ENCODE measurements around the gene CTRB1. TPM values are rescaled to one million over a fixed set of nuclear protein-coding genes. Genes with fewer than 3 reads are reported as not detected.
A peak's percentile ranks its signal among the peaks of the same experiment; 100 is the strongest.

The CTRB1 gene
- total and polyA plus RNA-seq, 2 of the 13 experiments (the other 11 are each of a cell fraction or from before 2014, with no cell fraction given): not detected

GRCh38 chr16:75267631-75268264 is 49.0 kb downstream of the CTRB1 start (continued):
- TF ChIP-seq TBL1XR1 (IDR thresholded peaks at IDR 0.05; ENCODE audit: borderline replicate concordance, low read length, partially characterized antibody) (no peak), BORCS8-MEF2B (CRISPR knock-in tag; IDR thresholded peaks at IDR 0.05) (0 out of 2 replicates have a peak, but pooled peaks have one; percentile 15), ZNF329 (CRISPR knock-in tag; IDR thresholded peaks at IDR 0.05; ENCODE audit: low read depth) (peak; percentile 45; the same call in 1 of the 2 replicates), NCOR1 (IDR thresholded peaks at IDR 0.05; ENCODE audit: borderline replicate concordance, low read length) (no peak), FOXC1 (CRISPR knock-in tag; IDR thresholded peaks at IDR 0.05; ENCODE audit: borderline replicate concordance) (peak; percentile 62; the same call in 1 of the 2 replicates), ZNF556 (CRISPR knock-in tag; IDR thresholded peaks at IDR 0.05; ENCODE audit: borderline replicate concordance) (0 out of 2 replicates have a peak, but pooled peaks have one; percentile 26), ZNF124 (CRISPR knock-in tag; IDR thresholded peaks at IDR 0.05) (no peak), ZBTB7B (CRISPR knock-in tag; IDR thresholded peaks at IDR 0.05) (peak; percentile 37; the same call in 1 of the 2 replicates), HNRNPL (IDR thresholded peaks at IDR 0.05; ENCODE audit: low read depth, low read length) (peak; percentile 94), BRCA1 (CRISPR knock-in tag; IDR thresholded peaks at IDR 0.05) (no peak), HIC2 (CRISPR knock-in tag; IDR thresholded peaks at IDR 0.05; ENCODE audit: low read depth) (peak; percentile 90), NRL (CRISPR knock-in tag; IDR thresholded peaks at IDR 0.05; ENCODE audit: borderline replicate concordance) (0 out of 2 replicates have a peak, but pooled peaks have one; percentile 14), TFAP4 (IDR thresholded peaks at IDR 0.05; ENCODE audit: borderline replicate concordance, low read depth) (peak; percentile 76; the same call in 1 of the 2 replicates), GFI1 (CRISPR knock-in tag; IDR thresholded peaks at IDR 0.05; ENCODE audit: borderline replicate concordance) (peak; percentile 85), DMTF1 (CRISPR knock-in tag; IDR thresholded peaks at IDR 0.05) (no peak), SRSF9 (IDR thresholded peaks at IDR 0.05; ENCODE audit: borderline replicate concordance, insufficient read depth, low read depth, low read length, poor library complexity, severe bottlenecking) (no peak), XRCC5 (optimal IDR thresholded peaks at IDR 0.05; ENCODE audit: low read length) (peak; percentile 81)
- TF ChIP-seq, protein P1, sequence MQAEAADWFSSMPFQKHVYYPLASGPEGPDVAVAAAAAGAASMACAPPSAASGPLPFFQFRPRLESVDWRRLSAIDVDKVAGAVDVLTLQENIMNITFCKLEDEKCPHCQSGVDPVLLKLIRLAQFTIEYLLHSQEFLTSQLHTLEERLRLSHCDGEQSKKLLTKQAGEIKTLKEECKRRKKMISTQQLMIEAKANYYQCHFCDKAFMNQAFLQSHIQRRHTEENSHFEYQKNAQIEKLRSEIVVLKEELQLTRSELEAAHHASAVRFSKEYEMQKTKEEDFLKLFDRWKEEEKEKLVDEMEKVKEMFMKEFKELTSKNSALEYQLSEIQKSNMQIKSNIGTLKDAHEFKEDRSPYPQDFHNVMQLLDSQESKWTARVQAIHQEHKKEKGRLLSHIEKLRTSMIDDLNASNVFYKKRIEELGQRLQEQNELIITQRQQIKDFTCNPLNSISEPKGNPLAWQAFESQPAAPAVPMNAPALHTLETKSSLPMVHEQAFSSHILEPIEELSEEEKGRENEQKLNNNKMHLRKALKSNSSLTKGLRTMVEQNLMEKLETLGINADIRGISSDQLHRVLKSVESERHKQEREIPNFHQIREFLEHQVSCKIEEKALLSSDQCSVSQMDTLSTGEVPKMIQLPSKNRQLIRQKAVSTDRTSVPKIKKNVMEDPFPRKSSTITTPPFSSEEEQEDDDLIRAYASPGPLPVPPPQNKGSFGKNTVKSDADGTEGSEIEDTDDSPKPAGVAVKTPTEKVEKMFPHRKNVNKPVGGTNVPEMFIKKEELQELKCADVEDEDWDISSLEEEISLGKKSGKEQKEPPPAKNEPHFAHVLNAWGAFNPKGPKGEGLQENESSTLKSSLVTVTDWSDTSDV (CRISPR knock-in tag; IDR thresholded peaks at IDR 0.05): peak; percentile 81; the same call in 1 of the 2 replicates
- TF ChIP-seq, protein P2, sequence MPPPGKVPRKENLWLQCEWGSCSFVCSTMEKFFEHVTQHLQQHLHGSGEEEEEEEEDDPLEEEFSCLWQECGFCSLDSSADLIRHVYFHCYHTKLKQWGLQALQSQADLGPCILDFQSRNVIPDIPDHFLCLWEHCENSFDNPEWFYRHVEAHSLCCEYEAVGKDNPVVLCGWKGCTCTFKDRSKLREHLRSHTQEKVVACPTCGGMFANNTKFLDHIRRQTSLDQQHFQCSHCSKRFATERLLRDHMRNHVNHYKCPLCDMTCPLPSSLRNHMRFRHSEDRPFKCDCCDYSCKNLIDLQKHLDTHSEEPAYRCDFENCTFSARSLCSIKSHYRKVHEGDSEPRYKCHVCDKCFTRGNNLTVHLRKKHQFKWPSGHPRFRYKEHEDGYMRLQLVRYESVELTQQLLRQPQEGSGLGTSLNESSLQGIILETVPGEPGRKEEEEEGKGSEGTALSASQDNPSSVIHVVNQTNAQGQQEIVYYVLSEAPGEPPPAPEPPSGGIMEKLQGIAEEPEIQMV (CRISPR knock-in tag; IDR thresholded peaks at IDR 0.05; ENCODE audit: low read depth): peak; percentile 29; the same call in 1 of the 2 replicates
